T47D (cell line): ENCODE results near the gene KIF6.
"Not testable (repeated sequence)": the region's sequence is repeated elsewhere in the genome, so short reads cannot be mapped to it uniquely, and the experiment has no call there.

Experiments
- DNase-seq, 2 experiments: peaks; one replicate each; pipeline versions ENCODE4 v3.0.0 to v3.0.0-alpha.2; 2011 to 2012; ENCODE audit warnings: low read depth in 1 of 2, low spot score in 1 of 2
- JUND ChIP-seq: IDR thresholded peaks from 2 replicates; pipeline ENCODE4 v1.6.1; 2012; ENCODE audit warnings: low read depth
- in situ Hi-C: cut with HindIII; loops from 2 replicates; pipeline ENCODE4 v1.10.0; 2016; ENCODE audit warnings: low sequenced_read_pairs, low pct_unique_long_range_greater_than_20kb

The KIF6 gene

GRCh38 chr6:39507331-39507998 is 217.7 kb downstream of the KIF6 start:
- in situ Hi-C loops = no loop called here
- DNase-seq = no peak
- no peak for TF ChIP-seq JUND

GRCh38 chr6:39502362-39502955 is 222.7 kb downstream of the KIF6 start:
- DNase-seq, in situ Hi-C loops: not testable (repeated sequence)

- TF ChIP-seq JUND = no peak
- in situ Hi-C loops = no loop called here
- DNase-seq = no peak
Observed at GRCh38 chr6:39499053-39499452, 226.2 kb downstream of the KIF6 start.

GRCh38 chr6:39498096-39498495 is 227.1 kb downstream of the KIF6 start:
- no peak for TF ChIP-seq JUND
- in situ Hi-C loops = no loop called here
- DNase-seq = no peak

- no peak for TF ChIP-seq JUND
- in situ Hi-C loops = no loop called here
- DNase-seq = no peak
Observed at GRCh38 chr6:39496915-39497314, 228.3 kb downstream of the KIF6 start.

- TF ChIP-seq JUND = no peak
- in situ Hi-C loops = no loop called here
- no peak for DNase-seq
Observed at GRCh38 chr6:39496456-39496855, 228.8 kb downstream of the KIF6 start.

- in situ Hi-C loops = no loop called here
- no peak for TF ChIP-seq JUND
- no peak for DNase-seq
Observed at GRCh38 chr6:39495640-39496039, 229.6 kb downstream of the KIF6 start.

GRCh38 chr6:39494998-39495397 is 230.2 kb downstream of the KIF6 start:
- in situ Hi-C loops = no loop called here
- no peak for TF ChIP-seq JUND
- DNase-seq = no peak

GRCh38 chr6:39493777-39494176 is 231.4 kb downstream of the KIF6 start:
- in situ Hi-C loops = no loop called here
- TF ChIP-seq JUND = no peak
- DNase-seq = no peak

- no peak for TF ChIP-seq JUND
- in situ Hi-C loops = no loop called here
- DNase-seq = peak in 1 of 2 experiments; percentile 40
Observed at GRCh38 chr6:39493174-39493573, 232.0 kb downstream of the KIF6 start.

- no peak for DNase-seq
Observed at GRCh38 chr6:39490108-39490507, 235.1 kb downstream of the KIF6 start.

GRCh38 chr6:39488255-39488879 is 236.8 kb downstream of the KIF6 start:
- TF ChIP-seq JUND = no peak
- in situ Hi-C loops = no loop called here
- no peak for DNase-seq

More at GRCh38 chr6:39490108-39490507, 235.1 kb downstream of the KIF6 start:
- TF ChIP-seq JUND = no peak
- in situ Hi-C loops = no loop called here

- DNase-seq = no peak
- in situ Hi-C loops = no loop called here
- TF ChIP-seq JUND = no peak
Observed at GRCh38 chr6:39484276-39484675, 240.9 kb downstream of the KIF6 start.

GRCh38 chr6:39479819-39480218 is 245.4 kb downstream of the KIF6 start:
- DNase-seq, in situ Hi-C loops: not testable (repeated sequence)
